Activated B cell treated with CpG ODN at 0.5 μM for 24 hours (primary cell): ENCODE measurements around the gene GALM. TPM values are rescaled to one million over a fixed set of nuclear protein-coding genes. Genes with fewer than 3 reads are reported as not detected.

Source experiments
- ATAC-seq: fragments of 200-7000 bp; cut with Tn5 transposase; one replicate; pipeline ENCODE4 v1.10.0; 2021; ENCODE audit warnings: low read depth, mild to moderate bottlenecking, moderate library complexity
- CTCF ChIA-PET: fragments of 350-600 bp; sonication (Branson Sonifier 250); formaldehyde crosslinking; loops from one replicate; lab custom pipeline; 2021; ENCODE audit warnings: antibody characterized with exemption; lab: Charles Lee
- POLR2A ChIA-PET: fragments of 350-600 bp; sonication (Branson Sonifier 250); formaldehyde crosslinking; loops from one replicate; lab custom pipeline; 2021; ENCODE audit warnings: antibody characterized with exemption; lab: Charles Lee
- DNase-seq: peaks from one replicate; pipeline ENCODE4 v3.0.0; 2022
- H3K27ac Mint-ChIP-seq: one replicate; pipeline ENCODE4 v1.8.0; 2020; ENCODE audit warnings: mixed read lengths
- H3K27me3 Mint-ChIP-seq: one replicate; pipeline ENCODE4 v1.8.0; 2021; ENCODE audit warnings: mixed read lengths
- H3K36me3 Mint-ChIP-seq: one replicate; pipeline ENCODE4 v1.8.0; 2021; ENCODE audit warnings: low read depth, mixed read lengths
- H3K4me1 Mint-ChIP-seq: one replicate; pipeline ENCODE4 v1.8.0; 2021; ENCODE audit warnings: mixed read lengths
- H3K4me3 Mint-ChIP-seq: one replicate; pipeline ENCODE4 v1.8.0; 2020; ENCODE audit warnings: mild to moderate bottlenecking, mixed read lengths
- H3K9me3 Mint-ChIP-seq: one replicate; pipeline ENCODE4 v1.8.0; 2020; ENCODE audit warnings: mixed read lengths
- intact Hi-C: fragments of 100-400 bp; cut with micrococcal nuclease; formaldehyde crosslinking; loops from one replicate; pipeline ENCODE4 v1.15.1; 2024
- total RNA-seq: library from RNA; stranded (reverse); gene quantifications from 2 replicates; pipeline ENCODE4 v1.2.3, GENCODE V29; 2022
- TF ChIP-seq, protein P1 (sequence below): fragments of 200-600 bp; IDR thresholded peaks from one replicate; pipeline ENCODE4 v1.8.0; 2022; ENCODE audit warnings: antibody characterized with exemption, mild to moderate bottlenecking

Gene GALM
- total RNA-seq, 1 donor from 2014 or later = 5.4 TPM

DNA sequence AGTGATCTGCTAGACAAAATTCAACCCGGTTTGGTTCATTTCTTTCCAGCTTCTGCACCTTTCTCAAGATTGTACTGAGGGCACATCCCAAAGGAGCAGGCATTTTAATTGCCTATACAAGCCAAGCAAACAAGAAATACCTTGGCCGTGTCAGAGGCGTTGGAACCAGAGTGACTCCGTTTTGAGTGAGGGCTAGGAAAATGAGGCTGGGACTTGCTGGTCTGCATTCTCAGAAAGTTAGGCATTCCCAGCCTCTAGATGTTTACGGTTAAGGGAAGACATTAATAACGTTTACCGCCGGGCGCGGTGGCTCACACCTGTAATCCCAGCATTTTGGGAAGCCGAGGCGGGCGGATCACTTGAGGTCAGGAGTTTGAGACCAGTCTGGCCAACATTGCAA lies 110.6 kb downstream of the GALM start:
- Mint-ChIP-seq H3K4me1 (peaks cover 12% of the 10 kb centered on the region), H3K4me3 (no peak overlapping the region), H3K27ac (no peak overlapping the region), H3K36me3 (peaks cover 22% of the 10 kb centered on the region), H3K27me3 (peaks cover 10% of the 10 kb centered on the region), H3K9me3 (no peaks in the 10 kb centered on the region)
- intact Hi-C loops = loop anchor here (5.0 kb wide), 1 partner anchor 34 kb away; no protein-coding TSS in a partner anchor
- POLR2A ChIA-PET = interaction anchor here (1.0 kb wide), 1 partner anchor 26 kb away, joined by 8 read pairs; the partner anchor contains the start of gene SRSF7
- DNase-seq = no peak
- no peak for ATAC-seq
- CTCF ChIA-PET = no interaction called here
- TF ChIP-seq, protein P1, sequence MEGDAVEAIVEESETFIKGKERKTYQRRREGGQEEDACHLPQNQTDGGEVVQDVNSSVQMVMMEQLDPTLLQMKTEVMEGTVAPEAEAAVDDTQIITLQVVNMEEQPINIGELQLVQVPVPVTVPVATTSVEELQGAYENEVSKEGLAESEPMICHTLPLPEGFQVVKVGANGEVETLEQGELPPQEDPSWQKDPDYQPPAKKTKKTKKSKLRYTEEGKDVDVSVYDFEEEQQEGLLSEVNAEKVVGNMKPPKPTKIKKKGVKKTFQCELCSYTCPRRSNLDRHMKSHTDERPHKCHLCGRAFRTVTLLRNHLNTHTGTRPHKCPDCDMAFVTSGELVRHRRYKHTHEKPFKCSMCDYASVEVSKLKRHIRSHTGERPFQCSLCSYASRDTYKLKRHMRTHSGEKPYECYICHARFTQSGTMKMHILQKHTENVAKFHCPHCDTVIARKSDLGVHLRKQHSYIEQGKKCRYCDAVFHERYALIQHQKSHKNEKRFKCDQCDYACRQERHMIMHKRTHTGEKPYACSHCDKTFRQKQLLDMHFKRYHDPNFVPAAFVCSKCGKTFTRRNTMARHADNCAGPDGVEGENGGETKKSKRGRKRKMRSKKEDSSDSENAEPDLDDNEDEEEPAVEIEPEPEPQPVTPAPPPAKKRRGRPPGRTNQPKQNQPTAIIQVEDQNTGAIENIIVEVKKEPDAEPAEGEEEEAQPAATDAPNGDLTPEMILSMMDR = no peak

DNA sequence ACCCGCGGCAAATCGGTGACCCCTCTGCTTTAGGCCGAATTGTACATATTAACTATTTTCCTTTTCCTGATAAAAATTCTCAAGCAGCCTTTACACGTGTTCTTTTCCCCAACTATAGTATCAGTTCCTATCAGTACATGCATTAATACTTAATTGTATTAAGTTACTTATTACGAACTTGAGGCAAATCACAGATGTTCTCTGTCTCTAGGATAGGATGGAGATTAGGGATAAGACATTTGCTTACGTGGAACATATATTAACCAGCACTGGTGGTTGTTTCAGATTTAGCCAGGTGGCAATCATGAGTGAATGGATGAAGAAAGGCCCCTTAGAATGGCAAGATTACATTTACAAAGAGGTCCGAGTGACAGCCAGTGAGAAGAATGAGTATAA lies 112.8 kb downstream of the GALM start:
- Mint-ChIP-seq H3K36me3 (peaks cover 30% of the 10 kb centered on the region), H3K9me3 (no peaks in the 10 kb centered on the region), H3K4me1 (peaks cover 12% of the 10 kb centered on the region), H3K4me3 (peak overlapping the region; percentile 91), H3K27ac (peak overlapping the region; percentile 89), H3K27me3 (peaks cover 10% of the 10 kb centered on the region)
- POLR2A ChIA-PET = interaction anchor here (1.2 to 3.6 kb wide), 3 partner anchors 27 to 35 kb away, joined by 3 to 40 read pairs (median 3); partner anchors contain the start of gene SRSF7
- TF ChIP-seq, protein P1 = no peak
- intact Hi-C loops = loop anchor here (1.0 to 5.0 kb wide), 7 partner anchors 27 to 401 kb away; partner anchors contain the start of genes ATL2, DHX57, MORN2 and SRSF7
- CTCF ChIA-PET = no interaction called here
- no peak for ATAC-seq
- DNase-seq = no peak

DNA sequence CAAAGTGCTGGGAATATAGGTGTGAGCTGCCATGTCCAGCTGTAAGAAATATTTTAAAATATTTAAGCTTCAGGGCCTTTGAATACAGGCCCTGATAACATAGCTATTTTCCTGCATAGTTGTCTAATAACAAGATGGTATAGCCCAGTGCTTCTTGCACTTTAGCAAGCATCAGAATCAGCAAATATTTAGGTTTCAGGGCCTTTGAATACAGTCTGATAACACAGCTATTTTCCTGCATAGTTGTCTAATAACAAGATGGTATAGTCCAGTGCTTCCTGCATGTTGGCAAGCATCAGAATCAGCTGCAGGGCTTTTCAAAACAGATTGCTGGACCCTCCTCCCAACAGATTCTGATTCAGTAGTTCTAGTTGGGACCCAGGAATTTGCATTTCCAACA lies 117.7 kb downstream of the GALM start:
- H3K9me3 Mint-ChIP-seq = no peaks in the 10 kb centered on the region
- DNase-seq (no peak), ATAC-seq (no peak)
- ChIA-PET POLR2A (interaction anchor here (1.2 kb wide), 1 partner anchor 33 kb away, joined by 6 read pairs; the partner anchor contains the start of gene SRSF7), CTCF (no interaction called here)
- peaks cover 5% of the 10 kb centered on the region for H3K4me1 Mint-ChIP-seq
- no peak overlapping the region for H3K4me3 Mint-ChIP-seq
- no peaks in the 10 kb centered on the region for H3K27me3 Mint-ChIP-seq
- peaks cover 25% of the 10 kb centered on the region for H3K36me3 Mint-ChIP-seq
- TF ChIP-seq, protein P1 = no peak
- intact Hi-C loops = no loop called here
- H3K27ac Mint-ChIP-seq = no peak overlapping the region

Other genes with a start within 250 kb of the GALM start
- gene HNRNPLL, start 63.2 kb upstream of the GALM start, total RNA-seq = 8.6 and 8.8 TPM in 2 replicates
- gene SRSF7, start 85.2 kb downstream of the GALM start, total RNA-seq = 247 and 254 TPM in 2 replicates
- 16.6 and 17.2 TPM in 2 replicates for gene GEMIN6, start 112.1 kb downstream of the GALM start, total RNA-seq
- 20.4 and 21.5 TPM in 2 replicates for gene DHX57, start 209.8 kb downstream of the GALM start, total RNA-seq
- gene MORN2, start 209.9 kb downstream of the GALM start, total RNA-seq = 4.1 and 4.8 TPM in 2 replicates
- gene ARHGEF33, start 223.8 kb downstream of the GALM start, total RNA-seq = 0.27 and 0.69 TPM in 2 replicates